IMR-90 (cell line): ENCODE measurements around the gene PTPRF. TPM values are rescaled to one million over a fixed set of nuclear protein-coding genes. Genes with fewer than 3 reads are reported as not detected.

Experiments
- ATAC-seq: fragments of 200-7000 bp; cut with Tn5 transposase; 2 replicates; pipeline ENCODE4 v1.9.1; 2020; ENCODE audit warnings: low read depth, mild to moderate bottlenecking, moderate library complexity
- BruUV-seq: library from RNA; stranded (reverse); fragments of 400-500 nt; replicated peaks from 2 replicates; lab custom pipeline; 2021; lab: Mats Ljungman, UMichigan
- CTCF ChIA-PET: fragments of 300-600 bp; formaldehyde crosslinking; extraction: SDS; loops from one replicate; lab custom pipeline; 2021; ENCODE audit warnings: antibody characterized with exemption; lab: Yijun Ruan, JAX
- POLR2A ChIA-PET: fragments of 300-600 bp; sonication (Branson Sonifier 250); formaldehyde crosslinking; loops from one replicate; lab custom pipeline; 2022; ENCODE audit warnings: antibody characterized with exemption; ENCODE audit not compliant: unreplicated experiment; lab: Charles Lee
- DNase-seq: peaks from one replicate; pipeline ENCODE4 v3.0.0; 2013
- H2AFZ ChIP-seq: replicated peaks from 2 replicates; pipeline ENCODE3; 2013; ENCODE audit warnings: low read length, mild to moderate bottlenecking; ENCODE audit not compliant: poor library complexity
- H2AK5ac ChIP-seq: 2 replicates; pipeline ENCODE4 v1.6.1; 2013; ENCODE audit warnings: low read depth, low read length, inconsistent platforms
- H2AK9ac ChIP-seq: replicated peaks from 2 replicates; pipeline ENCODE3; 2013; ENCODE audit warnings: mild to moderate bottlenecking, low read depth, low read length, moderate library complexity; ENCODE audit not compliant: poor library complexity
- H2BK120ac ChIP-seq: 2 replicates; pipeline ENCODE4 v1.6.1; 2013; ENCODE audit warnings: low read depth, low read length, inconsistent platforms
- H2BK15ac ChIP-seq: 3 replicates; pipeline ENCODE4 v1.6.1; 2013; ENCODE audit warnings: low read depth, low read length, inconsistent platforms
- H2BK20ac ChIP-seq: 2 replicates; pipeline ENCODE4 v1.6.1; 2013; ENCODE audit warnings: low read depth, mild to moderate bottlenecking, inconsistent platforms, low read length, moderate library complexity
- H2BK5ac ChIP-seq: 2 replicates; pipeline ENCODE4 v1.6.1; 2013; ENCODE audit warnings: mild to moderate bottlenecking, low read depth, low read length, inconsistent platforms; ENCODE audit not compliant: poor library complexity, severe bottlenecking
- H3K14ac ChIP-seq: replicated peaks from 2 replicates; pipeline ENCODE4 v1.6.1; 2013; ENCODE audit warnings: low read depth, low read length, inconsistent platforms
- H3K18ac ChIP-seq: 2 replicates; pipeline ENCODE4 v1.6.1; 2013; ENCODE audit warnings: low read depth, low read length, control low read depth
- H3K23ac ChIP-seq: 2 replicates; pipeline ENCODE4 v1.6.1; 2013; ENCODE audit warnings: low read depth, low read length, inconsistent platforms
- H3K27ac ChIP-seq: 2 replicates; pipeline ENCODE4 v1.5.1; 2013; ENCODE audit warnings: mild to moderate bottlenecking, control low read depth, low read length; ENCODE audit not compliant: insufficient read depth
- H3K27me3 ChIP-seq: 2 replicates; pipeline ENCODE4 v1.6.1; 2013; ENCODE audit warnings: low read length; ENCODE audit not compliant: control insufficient read depth, insufficient read depth
- H3K36me3 ChIP-seq: 2 replicates; pipeline ENCODE4 v1.6.1; 2013; ENCODE audit warnings: low read length, mixed read lengths; ENCODE audit not compliant: control insufficient read depth, insufficient read depth
- H3K4ac ChIP-seq: 2 replicates; pipeline ENCODE4 v1.6.1; 2013; ENCODE audit warnings: low read depth, low read length, inconsistent platforms
- H3K4me1 ChIP-seq: 2 replicates; pipeline ENCODE4 v1.6.1; 2013; ENCODE audit warnings: low read length, mixed read lengths; ENCODE audit not compliant: control insufficient read depth, insufficient read depth
- H3K4me2 ChIP-seq: 2 replicates; pipeline ENCODE4 v1.6.1; 2013; ENCODE audit warnings: low read depth, mild to moderate bottlenecking, control low read depth, low read length, moderate library complexity
- H3K4me3 ChIP-seq: 2 replicates; pipeline ENCODE4 v1.5.1; 2013; ENCODE audit warnings: low read depth, mild to moderate bottlenecking, control low read depth, low read length, moderate library complexity; ENCODE audit not compliant: insufficient read depth
- H3K56ac ChIP-seq: 2 replicates; pipeline ENCODE4 v1.6.1; 2013; ENCODE audit warnings: low read length, inconsistent platforms; ENCODE audit not compliant: insufficient read depth; ENCODE audit errors: extremely low read depth
- H3K79me1 ChIP-seq, 2 experiments: 2 replicates each; pipeline ENCODE4 v1.6.1; 2013; ENCODE audit warnings: low read length in 2 of 2, inconsistent platforms in 1 of 2, low read depth in 1 of 2
- H3K9ac ChIP-seq: 2 replicates; pipeline ENCODE4 v1.6.1; 2013; ENCODE audit warnings: low read depth, low read length, control low read depth
- H3K9me1 ChIP-seq: 2 replicates; pipeline ENCODE4 v1.6.1; 2013; ENCODE audit warnings: low read length, inconsistent platforms; ENCODE audit not compliant: insufficient read depth
- H3K9me3 ChIP-seq: 2 replicates; pipeline ENCODE4 v1.6.1; 2013; ENCODE audit warnings: low read length; ENCODE audit not compliant: control insufficient read depth, insufficient read depth
- H4K20me1 ChIP-seq: 2 replicates; pipeline ENCODE4 v1.6.1; 2013; ENCODE audit warnings: low read length, inconsistent platforms; ENCODE audit not compliant: insufficient read depth
- H4K5ac ChIP-seq: 2 replicates; pipeline ENCODE4 v1.6.1; 2013; ENCODE audit warnings: mild to moderate bottlenecking, low read depth, low read length, control low read depth
- H4K8ac ChIP-seq, 2 experiments: 2 replicates each; pipeline ENCODE4 v1.6.1; 2013; ENCODE audit warnings: low read depth in 2 of 2, low read length in 2 of 2, control low read depth in 1 of 2, inconsistent platforms in 1 of 2
- H4K91ac ChIP-seq: 2 replicates; pipeline ENCODE4 v1.6.1; 2013; ENCODE audit warnings: low read depth, low read length, inconsistent platforms; ENCODE audit not compliant: insufficient read depth
- CHD1 ChIP-seq: IDR thresholded peaks from 2 replicates; pipeline ENCODE4 v1.6.1; 2012; ENCODE audit warnings: low read depth, low read length, improper control_type of control experiment
- FOS ChIP-seq: fragments of 150-350 bp; IDR thresholded peaks from 2 replicates; pipeline ENCODE4 v1.6.1; 2016; ENCODE audit warnings: low read depth, low read length
- MAFK ChIP-seq: IDR thresholded peaks from 2 replicates; pipeline ENCODE4 v1.6.1; 2012; ENCODE audit warnings: low read depth, low read length, improper control_type of control experiment
- NFE2L2 ChIP-seq: fragments of 150-350 bp; IDR thresholded peaks from 2 replicates; pipeline ENCODE4 v1.6.1; 2016; ENCODE audit warnings: low read depth, mild to moderate bottlenecking, low read length
- POLR2A ChIP-seq: IDR thresholded peaks from 2 replicates; pipeline ENCODE4 v1.6.1; 2012; ENCODE audit warnings: mild to moderate bottlenecking, low read depth, low read length
- RFX5 ChIP-seq: IDR thresholded peaks from 2 replicates; pipeline ENCODE4 v1.8.0; 2012; ENCODE audit warnings: low read depth, mild to moderate bottlenecking, low read length, moderate library complexity
- SMC3 ChIP-seq: fragments of 150-350 bp; IDR thresholded peaks from 2 replicates; pipeline ENCODE4 v1.6.1; 2016; ENCODE audit warnings: low read depth, mild to moderate bottlenecking, antibody characterized with exemption, low read length, moderate library complexity
- WGBS, 2 experiments: methylation state at CpG; one replicate each; pipeline versions ENCODE4 v1.1.5 to v1.1.7; 2013; ENCODE audit warnings: missing lambda C conversion rate in 2 of 2; ENCODE audit not compliant: insufficient read length in 1 of 2; ENCODE audit errors: extremely low coverage in 2 of 2; 5-methylcytosine and 5-hydroxymethylcytosine counted together
- dilution Hi-C: fragments of 300-500 bp; cut with HindIII; formaldehyde crosslinking; loops from one replicate; pipeline ENCODE4 v1.14.3; 2018; ENCODE audit warnings: low sequenced_read_pairs; ENCODE audit not compliant: unreplicated experiment
- in situ Hi-C: fragments of 300-500 bp; cut with MboI; formaldehyde crosslinking; loops from 3 replicates; pipeline ENCODE4 v1.14.3; 2019; ENCODE audit warnings: low sequenced_read_pairs, inconsistent platforms, mixed read lengths
- intact Hi-C: fragments of 100-400 bp; cut with micrococcal nuclease; formaldehyde crosslinking; loops from 2 replicates; pipeline ENCODE4 v1.10.0; 2022
- polyA plus RNA-seq, 3 experiments: library from polyadenylated mRNA; depleted of rRNA; stranded (reverse); fragments of >200 nt; gene quantifications; 2 replicates each; pipeline ENCODE4 v1.2.3, GENCODE V29; 2012; ENCODE audit warnings: low replicate concordance in 1 of 3
- total RNA-seq: library from RNA; depleted of rRNA; stranded (reverse); fragments of >200 nt; gene quantifications from 2 replicates; pipeline ENCODE4 v1.2.3, GENCODE V29; 2012
- TF ChIP-seq, protein P1 (sequence below): fragments of 150-350 bp; IDR thresholded peaks from 2 replicates; pipeline ENCODE4 v1.6.1; 2017; ENCODE audit warnings: mild to moderate bottlenecking, antibody characterized with exemption, low read length, low read depth
- TF ChIP-seq, protein P2 (sequence below): conservative IDR thresholded peaks from 2 replicates; pipeline ENCODE4 v1.5.1; 2012; ENCODE audit warnings: mild to moderate bottlenecking, low read depth, low read length, improper control_type of control experiment
- TF ChIP-seq, protein P3 (sequence below): fragments of 150-350 bp; IDR thresholded peaks from 2 replicates; pipeline ENCODE4 v1.6.1; 2016; ENCODE audit warnings: low read depth, mild to moderate bottlenecking, low read length, moderate library complexity, borderline replicate concordance

Gene PTPRF
- total and polyA plus RNA-seq, 2 of the 4 experiments (the other 2 are of a cell fraction): 25.8 to 92.3 TPM

DNA sequence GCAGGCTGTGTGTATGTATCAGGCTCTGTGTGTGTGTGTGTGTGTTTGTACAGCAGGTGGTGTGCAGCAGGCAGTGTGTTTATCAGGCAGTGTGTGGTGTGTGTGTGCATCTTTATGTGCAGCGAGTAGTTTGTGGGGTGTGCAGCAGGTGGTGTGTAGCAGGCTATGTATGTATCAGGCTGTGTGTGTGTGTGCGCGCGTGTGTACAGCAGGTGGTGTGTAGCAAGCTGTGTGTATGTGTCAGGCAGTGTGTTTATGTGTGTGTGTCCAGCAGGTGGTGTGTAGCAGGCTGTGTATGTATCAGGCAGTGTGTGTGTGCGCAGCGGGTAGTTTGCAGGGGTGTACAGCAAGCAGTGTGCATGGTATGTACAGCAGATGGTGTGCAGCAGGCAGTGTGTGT is 29.0 kb downstream of the PTPRF start:
- ATAC-seq (no peak), DNase-seq (no peak)
- no peak overlapping the region for H2BK20ac ChIP-seq
- H4K5ac ChIP-seq: no peak overlapping the region
- H2BK120ac ChIP-seq: no peak overlapping the region
- no peak overlapping the region for H3K18ac ChIP-seq
- H3K4me1 ChIP-seq: peaks cover 17% of the 10 kb centered on the region
- H4K20me1 ChIP-seq: peaks cover 34% of the 10 kb centered on the region
- H4K91ac ChIP-seq: no peak overlapping the region
- peak overlapping the region; percentile 8 for H2BK5ac ChIP-seq
- H3K56ac ChIP-seq: no peak overlapping the region
- no peak overlapping the region for H3K27ac ChIP-seq
- no peak overlapping the region for H3K9ac ChIP-seq
- no peaks in the 10 kb centered on the region for H3K9me3 ChIP-seq
- in situ Hi-C loops (no loop called here), intact Hi-C loops (no loop called here), dilution Hi-C loops (no loop called here)
- no peak overlapping the region for H3K4me2 ChIP-seq
- H3K4ac ChIP-seq: no peak overlapping the region
- ChIA-PET CTCF (no interaction called here), POLR2A (no interaction called here)
- peak overlapping the region; percentile 63 for H2AK9ac ChIP-seq
- no peak overlapping the region for H3K23ac ChIP-seq
- peaks cover 31% of the 10 kb centered on the region for H3K9me1 ChIP-seq
- no peaks in the 10 kb centered on the region for H3K27me3 ChIP-seq
- peaks cover 8% of the 10 kb centered on the region; the same call in 1 of the 2 replicates for H3K36me3 ChIP-seq
- H4K8ac ChIP-seq: no peak overlapping the region
- no peak for TF ChIP-seq CHD1
- TF ChIP-seq, protein P1, sequence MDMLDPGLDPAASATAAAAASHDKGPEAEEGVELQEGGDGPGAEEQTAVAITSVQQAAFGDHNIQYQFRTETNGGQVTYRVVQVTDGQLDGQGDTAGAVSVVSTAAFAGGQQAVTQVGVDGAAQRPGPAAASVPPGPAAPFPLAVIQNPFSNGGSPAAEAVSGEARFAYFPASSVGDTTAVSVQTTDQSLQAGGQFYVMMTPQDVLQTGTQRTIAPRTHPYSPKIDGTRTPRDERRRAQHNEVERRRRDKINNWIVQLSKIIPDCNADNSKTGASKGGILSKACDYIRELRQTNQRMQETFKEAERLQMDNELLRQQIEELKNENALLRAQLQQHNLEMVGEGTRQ: no peak
- no peak for TF ChIP-seq MAFK
- no peak for TF ChIP-seq POLR2A
- no peak for TF ChIP-seq SMC3
- TF ChIP-seq, protein P2, sequence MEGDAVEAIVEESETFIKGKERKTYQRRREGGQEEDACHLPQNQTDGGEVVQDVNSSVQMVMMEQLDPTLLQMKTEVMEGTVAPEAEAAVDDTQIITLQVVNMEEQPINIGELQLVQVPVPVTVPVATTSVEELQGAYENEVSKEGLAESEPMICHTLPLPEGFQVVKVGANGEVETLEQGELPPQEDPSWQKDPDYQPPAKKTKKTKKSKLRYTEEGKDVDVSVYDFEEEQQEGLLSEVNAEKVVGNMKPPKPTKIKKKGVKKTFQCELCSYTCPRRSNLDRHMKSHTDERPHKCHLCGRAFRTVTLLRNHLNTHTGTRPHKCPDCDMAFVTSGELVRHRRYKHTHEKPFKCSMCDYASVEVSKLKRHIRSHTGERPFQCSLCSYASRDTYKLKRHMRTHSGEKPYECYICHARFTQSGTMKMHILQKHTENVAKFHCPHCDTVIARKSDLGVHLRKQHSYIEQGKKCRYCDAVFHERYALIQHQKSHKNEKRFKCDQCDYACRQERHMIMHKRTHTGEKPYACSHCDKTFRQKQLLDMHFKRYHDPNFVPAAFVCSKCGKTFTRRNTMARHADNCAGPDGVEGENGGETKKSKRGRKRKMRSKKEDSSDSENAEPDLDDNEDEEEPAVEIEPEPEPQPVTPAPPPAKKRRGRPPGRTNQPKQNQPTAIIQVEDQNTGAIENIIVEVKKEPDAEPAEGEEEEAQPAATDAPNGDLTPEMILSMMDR: no peak
- TF ChIP-seq RFX5: no peak
- TF ChIP-seq, protein P3, sequence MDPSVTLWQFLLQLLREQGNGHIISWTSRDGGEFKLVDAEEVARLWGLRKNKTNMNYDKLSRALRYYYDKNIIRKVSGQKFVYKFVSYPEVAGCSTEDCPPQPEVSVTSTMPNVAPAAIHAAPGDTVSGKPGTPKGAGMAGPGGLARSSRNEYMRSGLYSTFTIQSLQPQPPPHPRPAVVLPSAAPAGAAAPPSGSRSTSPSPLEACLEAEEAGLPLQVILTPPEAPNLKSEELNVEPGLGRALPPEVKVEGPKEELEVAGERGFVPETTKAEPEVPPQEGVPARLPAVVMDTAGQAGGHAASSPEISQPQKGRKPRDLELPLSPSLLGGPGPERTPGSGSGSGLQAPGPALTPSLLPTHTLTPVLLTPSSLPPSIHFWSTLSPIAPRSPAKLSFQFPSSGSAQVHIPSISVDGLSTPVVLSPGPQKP: no peak
- TF ChIP-seq FOS: no peak
- TF ChIP-seq NFE2L2: no peak
- 96% methylated on average over 4 of the region's 6 CpGs; no CpG with 5 or more reads in 1 of the 2 experiments for whole genome bisulfite sequencing, 2 experiments
- peak overlapping the region; percentile 63 for H2AFZ ChIP-seq
- H3K4me3 ChIP-seq: no peak overlapping the region
- no TSS peak for BruUV-seq
- peak overlapping the region; percentile 26; the same call in 1 of the 2 replicates for H2AK5ac ChIP-seq
- no peak overlapping the region for H2BK15ac ChIP-seq
- no peak overlapping the region for H3K14ac ChIP-seq
- peaks cover 31 to 68% of the 10 kb centered on the region in 2 experiments for H3K79me1 ChIP-seq
